Natural killer cell (primary cell): ENCODE results near the gene ZPR1. TPM values are rescaled to one million over a fixed set of nuclear protein-coding genes. Genes with fewer than 3 reads are reported as not detected.

Experiments used
- ATAC-seq, 3 donors: fragments of 150-1000 bp in 2 of 3; fragments of 200-7000 bp in 1 of 3; cut with Tn5 transposase; 1 replicate in 1 of 3; 2 replicates in 2 of 3; pipeline ENCODE4 v1.10.0; 2021; ENCODE audit warnings: mild to moderate bottlenecking in 2 of 3, moderate library complexity in 2 of 3
- DNase-seq, 2 donors: peaks; one replicate each; pipeline versions ENCODE4 v3.0.0 to v3.0.0-alpha.2; 2013 to 2021; ENCODE audit warnings: mixed read lengths in 1 of 2
- H3K27ac ChIP-seq: one replicate; pipeline ENCODE4 v1.5.1; 2013; ENCODE audit warnings: mild to moderate bottlenecking, low read length
- H3K27me3 ChIP-seq: one replicate; pipeline ENCODE4 v1.6.1; 2013; ENCODE audit warnings: low read length; ENCODE audit not compliant: control insufficient read depth, insufficient read depth
- H3K36me3 ChIP-seq: one replicate; pipeline ENCODE4 v1.6.1; 2013; ENCODE audit warnings: low read length; ENCODE audit not compliant: control insufficient read depth, insufficient read depth
- H3K4me1 ChIP-seq: one replicate; pipeline ENCODE4 v1.6.1; 2013; ENCODE audit warnings: low read length; ENCODE audit not compliant: control insufficient read depth, insufficient read depth
- H3K4me3 ChIP-seq: one replicate; pipeline ENCODE4 v1.5.1; 2013; ENCODE audit warnings: low read length
- H3K9me3 ChIP-seq: one replicate; pipeline ENCODE4 v1.6.1; 2013; ENCODE audit warnings: low read length; ENCODE audit not compliant: control insufficient read depth, insufficient read depth
- H3K27ac Mint-ChIP-seq, 2 donors: one replicate each; pipeline ENCODE4 v1.8.0; 2022; ENCODE audit warnings: mild to moderate bottlenecking in 2 of 2, mixed read lengths in 2 of 2, moderate library complexity in 1 of 2
- H3K27me3 Mint-ChIP-seq, 2 donors: one replicate each; pipeline ENCODE4 v1.8.0; 2022; ENCODE audit warnings: low read depth in 2 of 2, mixed read lengths in 2 of 2
- H3K36me3 Mint-ChIP-seq: one replicate; pipeline ENCODE4 v1.8.0; 2022; ENCODE audit warnings: mixed read lengths
- H3K4me1 Mint-ChIP-seq, 2 donors: one replicate each; pipeline ENCODE4 v1.8.0; 2022; ENCODE audit warnings: mixed read lengths in 2 of 2
- H3K4me3 Mint-ChIP-seq: one replicate; pipeline ENCODE4 v1.8.0; 2022; ENCODE audit warnings: mild to moderate bottlenecking, moderate library complexity, mixed read lengths
- H3K9me3 Mint-ChIP-seq, 2 donors: one replicate each; pipeline ENCODE4 v1.8.0; 2022; ENCODE audit warnings: mixed read lengths in 2 of 2
- CTCF ChIP-seq: fragments of 200-600 bp; IDR thresholded peaks from one replicate; pipeline ENCODE4 v1.8.0; 2022; ENCODE audit warnings: antibody characterized with exemption
- WGBS: methylation state at CpG from one replicate; pipeline ENCODE4 v1.1.7; 2013; ENCODE audit warnings: missing lambda C conversion rate; ENCODE audit not compliant: insufficient coverage; 5-methylcytosine and 5-hydroxymethylcytosine counted together
- intact Hi-C: fragments of 100-400 bp; cut with micrococcal nuclease; formaldehyde crosslinking; loops from one replicate; pipeline ENCODE4 v1.14.2; 2022
- total RNA-seq, 4 donors: library from RNA; stranded (reverse); fragments of 120-200 nt in 1 of 4; gene quantifications; one replicate each; pipeline versions ENCODE4 v1.2.3 to v1.2.4, GENCODE V29; 2013 to 2022

ZPR1 gene
- total RNA-seq, 3 donors from 2014 or later (not counting 1 experiment from before 2014, with no cell fraction given): 92.0 to 107 (median 92.6) TPM

- Histone ChIP-seq H3K9me3 (no peaks in the 10 kb centered on the region), H3K27ac (no peak overlapping the region), H3K27me3 (no peaks in the 10 kb centered on the region), H3K4me3 (no peak overlapping the region), H3K4me1 (no peaks in the 10 kb centered on the region), H3K36me3 (no peaks in the 10 kb centered on the region)
- DNase-seq (no peak), ATAC-seq (no peak)
- no peaks in the 10 kb centered on the region for H3K4me1 Mint-ChIP-seq
- H3K36me3 Mint-ChIP-seq: no peaks in the 10 kb centered on the region
- TF ChIP-seq CTCF: no peak
- H3K4me3 Mint-ChIP-seq: no peak overlapping the region
- no peak overlapping the region for H3K27ac Mint-ChIP-seq
- H3K9me3 Mint-ChIP-seq: no peaks in the 10 kb centered on the region
- H3K27me3 Mint-ChIP-seq: peaks cover 0 to 3% of the 10 kb centered on the region in 2 donors
- intact Hi-C loops: no loop called here
- WGBS: no CpG with 5 or more reads among the region's 4 CpGs
Observed at GRCh38 chr11:116812109-116812508, 24.3 kb upstream of the ZPR1 start.

- Histone ChIP-seq H3K4me3 (no peak overlapping the region), H3K36me3 (no peaks in the 10 kb centered on the region), H3K4me1 (no peaks in the 10 kb centered on the region), H3K9me3 (no peaks in the 10 kb centered on the region), H3K27ac (no peak overlapping the region), H3K27me3 (no peaks in the 10 kb centered on the region)
- H3K9me3 Mint-ChIP-seq: no peaks in the 10 kb centered on the region
- ATAC-seq (no peak), DNase-seq (no peak)
- no peak overlapping the region for H3K27ac Mint-ChIP-seq
- H3K36me3 Mint-ChIP-seq: no peaks in the 10 kb centered on the region
- no peak overlapping the region for H3K4me3 Mint-ChIP-seq
- H3K4me1 Mint-ChIP-seq: no peaks in the 10 kb centered on the region
- H3K27me3 Mint-ChIP-seq: peaks cover 0 to 5% of the 10 kb centered on the region in 2 donors
- 80% methylated on average over 3 of the region's 3 CpGs for WGBS
- intact Hi-C loops: no loop called here
- no peak for TF ChIP-seq CTCF
Observed at GRCh38 chr11:116811194-116811593, 23.4 kb upstream of the ZPR1 start.

GRCh38 chr11:116808262-116809175 is 20.7 kb upstream of the ZPR1 start:
- Histone ChIP-seq H3K27ac (no peak overlapping the region), H3K4me3 (no peak overlapping the region), H3K36me3 (no peaks in the 10 kb centered on the region), H3K9me3 (no peaks in the 10 kb centered on the region), H3K4me1 (no peaks in the 10 kb centered on the region), H3K27me3 (no peaks in the 10 kb centered on the region)
- WGBS: 84% methylated on average over 13 of the region's 14 CpGs
- Mint-ChIP-seq H3K36me3 (no peaks in the 10 kb centered on the region), H3K27ac (no peak overlapping the region), H3K4me3 (no peak overlapping the region), H3K27me3 (peaks cover 0 to 8% of the 10 kb centered on the region in 2 donors), H3K9me3 (no peaks in the 10 kb centered on the region), H3K4me1 (no peaks in the 10 kb centered on the region)
- DNase-seq (no peak), ATAC-seq (no peak)
- TF ChIP-seq CTCF: no peak
- intact Hi-C loops: no loop called here
